GM12878 (cell line): ENCODE measurements around the gene SLC7A10. TPM values are rescaled to one million over a fixed set of nuclear protein-coding genes. Genes with fewer than 3 reads are reported as not detected.

Experiments used
- ATF3 ChIP-seq: IDR thresholded peaks from 2 replicates; pipeline ENCODE4 v1.6.1; 2011; ENCODE audit warnings: low read depth, mild to moderate bottlenecking, low read length, moderate library complexity, borderline replicate concordance; ENCODE audit errors: extremely low read depth
- BCL11A ChIP-seq: IDR thresholded peaks from 2 replicates; pipeline ENCODE4 v1.6.1; 2011; ENCODE audit warnings: low read depth, low read length
- CBX3 ChIP-seq: fragments of 200-600 bp; sonication (generic); IDR thresholded peaks from 2 replicates; pipeline ENCODE4 v1.6.1; 2016; ENCODE audit warnings: low read depth, borderline replicate concordance
- CREB1 ChIP-seq: IDR thresholded peaks from 2 replicates; pipeline ENCODE4 v1.6.1; 2012; ENCODE audit warnings: low read depth, mild to moderate bottlenecking, inconsistent platforms
- DPF2 ChIP-seq: fragments of 450-650 bp; IDR thresholded peaks from 2 replicates; pipeline ENCODE4 v1.6.1; 2017; ENCODE audit warnings: mild to moderate bottlenecking
- EP300 ChIP-seq, 2 experiments: fragments of 150-350 bp in 1 of 2; IDR thresholded peaks; 2 replicates each; pipeline ENCODE4 v1.6.1; 2011 to 2012; ENCODE audit warnings: low read depth in 2 of 2, low read length in 2 of 2, borderline replicate concordance in 1 of 2, improper control_type of control experiment in 1 of 2, inconsistent platforms in 1 of 2; ENCODE audit not compliant: control insufficient read depth in 1 of 2
- GABPA ChIP-seq: IDR thresholded peaks from 2 replicates; pipeline ENCODE4 v1.6.1; 2014; ENCODE audit warnings: antibody characterized with exemption, low read depth, mild to moderate bottlenecking, inconsistent platforms
- GATAD2B ChIP-seq: fragments of 450-650 bp; conservative IDR thresholded peaks from 2 replicates; pipeline ENCODE4 v1.6.1; 2017; ENCODE audit warnings: low read depth, mild to moderate bottlenecking, moderate library complexity
- IKZF1 ChIP-seq: fragments of 450-650 bp; conservative IDR thresholded peaks from 2 replicates; pipeline ENCODE4 v1.6.1; 2017; ENCODE audit warnings: antibody characterized with exemption, mild to moderate bottlenecking
- MEF2A ChIP-seq: IDR thresholded peaks from 2 replicates; pipeline ENCODE4 v1.6.1; 2011; ENCODE audit warnings: low read depth, mild to moderate bottlenecking, low read length, moderate library complexity; ENCODE audit not compliant: insufficient read depth
- MXI1 ChIP-seq: fragments of 150-350 bp; IDR thresholded peaks from 2 replicates; pipeline ENCODE4 v1.6.1; 2011; ENCODE audit warnings: low read depth, mild to moderate bottlenecking, inconsistent platforms, low read length, improper control_type of control experiment
- NBN ChIP-seq: fragments of 450-650 bp; IDR thresholded peaks from 2 replicates; pipeline ENCODE4 v1.6.1; 2016
- NKRF ChIP-seq: fragments of 450-650 bp; conservative IDR thresholded peaks from 2 replicates; pipeline ENCODE4 v1.6.1; 2017; ENCODE audit warnings: mild to moderate bottlenecking, moderate library complexity
- POLR2A ChIP-seq: IDR thresholded peaks from 2 replicates; pipeline ENCODE4 v1.6.1; 2011; ENCODE audit warnings: low read depth, mild to moderate bottlenecking, low read length
- POLR2AphosphoS5 ChIP-seq: IDR thresholded peaks from 2 replicates; pipeline ENCODE4 v1.6.1; 2011; ENCODE audit warnings: mild to moderate bottlenecking, low read length, inconsistent platforms
- RELB ChIP-seq: fragments of 450-650 bp; IDR thresholded peaks from 2 replicates; pipeline ENCODE4 v1.6.1; 2017; ENCODE audit warnings: low read depth, mild to moderate bottlenecking, moderate library complexity
- RFX5 ChIP-seq: IDR thresholded peaks from 2 replicates; pipeline ENCODE4 v1.6.1; 2011; ENCODE audit warnings: low read depth, low read length, improper control_type of control experiment
- SIX5 ChIP-seq: IDR thresholded peaks from 2 replicates; pipeline ENCODE4 v1.6.1; 2011; ENCODE audit warnings: mild to moderate bottlenecking, low read depth, low read length, moderate library complexity; ENCODE audit not compliant: severe bottlenecking
- SMAD5 ChIP-seq: IDR thresholded peaks from 2 replicates; pipeline ENCODE4 v1.6.1; 2016; ENCODE audit warnings: antibody characterized with exemption, low read depth
- SMARCA5 ChIP-seq: fragments of 450-650 bp; IDR thresholded peaks from 2 replicates; pipeline ENCODE4 v1.6.1; 2017; ENCODE audit warnings: mild to moderate bottlenecking
- SMC3 ChIP-seq: IDR thresholded peaks from 2 replicates; pipeline ENCODE4 v1.6.1; 2011; ENCODE audit warnings: low read length, improper control_type of control experiment, borderline replicate concordance
- SP1 ChIP-seq: IDR thresholded peaks from one replicate; pipeline ENCODE4 v1.6.1; 2011; ENCODE audit warnings: low read depth, low read length
- SREBF1 ChIP-seq: IDR thresholded peaks from 2 replicates; pipeline ENCODE4 v1.6.1; 2012; ENCODE audit warnings: mild to moderate bottlenecking, low read length
- STAT1 ChIP-seq: fragments of 450-650 bp; conservative IDR thresholded peaks from 2 replicates; pipeline ENCODE4 v1.6.1; 2014; ENCODE audit warnings: antibody characterized with exemption, mild to moderate bottlenecking
- TAF1 ChIP-seq: IDR thresholded peaks from 2 replicates; pipeline ENCODE4 v1.6.1; 2011; ENCODE audit warnings: mild to moderate bottlenecking, low read depth, low read length, borderline replicate concordance
- TARDBP ChIP-seq: IDR thresholded peaks from 2 replicates; pipeline ENCODE4 v1.6.1; 2016; ENCODE audit warnings: borderline replicate concordance
- USF1 ChIP-seq: IDR thresholded peaks from 2 replicates; pipeline ENCODE4 v1.6.1; 2011; ENCODE audit warnings: borderline replicate concordance, low read depth, mild to moderate bottlenecking, moderate library complexity, mixed read lengths, low read length; ENCODE audit not compliant: insufficient read depth; ENCODE audit errors: extremely low read length
- ZNF217 ChIP-seq: fragments of 450-650 bp; IDR thresholded peaks from 2 replicates; pipeline ENCODE4 v1.6.1; 2017; ENCODE audit warnings: antibody characterized with exemption, mild to moderate bottlenecking
- ZNF622 ChIP-seq: fragments of 450-650 bp; IDR thresholded peaks from 2 replicates; pipeline ENCODE4 v1.6.1; 2017; ENCODE audit warnings: mild to moderate bottlenecking, inconsistent platforms
- polyA plus RNA-seq, 11 experiments: library from polyadenylated mRNA; depleted of rRNA in 4 of 11; unstranded in 6 of 11; stranded (reverse) in 5 of 11; fragments of >200 nt; fragmentation: Nextera tagmentation in 4 of 11; fragmentation: Illumina TruSeq in 1 of 11; extraction: Ambion mirVana in 4 of 11; extraction: Trizol in 1 of 11; gene quantifications; 1 replicate in 1 of 11; 2 replicates in 10 of 11; pipeline versions ENCODE4 v1.2.1 to v1.2.3, GENCODE V29; 2011 to 2016; ENCODE audit warnings: inconsistent platforms in 2 of 11, missing spikeins in 2 of 11, low read depth in 1 of 11
- total RNA-seq, 4 experiments: library from RNA; depleted of rRNA in 3 of 4; stranded (reverse); fragments of >200 nt in 3 of 4; fragmentation: Illumina TruSeq in 1 of 4; extraction: Trizol in 1 of 4; gene quantifications; 2 replicates each; pipeline versions ENCODE4 v1.2.1 to v1.2.3, GENCODE V29; 2013 to 2021

The SLC7A10 gene
- total and polyA plus RNA-seq, 10 of the 15 experiments (the other 5 are each of a cell fraction or from before 2014, with no cell fraction given) = not detected

GRCh38 chr19:33235269-33235995 lies 9.8 kb upstream of the SLC7A10 start (continued):
- no peak for TF ChIP-seq NKRF
- TF ChIP-seq RFX5 = no peak
- TF ChIP-seq NBN = no peak
- TF ChIP-seq SREBF1 = no peak
- peak; percentile 56; the same call in 1 of the 2 replicates for TF ChIP-seq IKZF1
- no peak for TF ChIP-seq RELB
- TF ChIP-seq POLR2A = no peak
- TF ChIP-seq GATAD2B = 0 out of 2 replicates have a peak, but pooled peaks have one; percentile 47
- no peak for TF ChIP-seq STAT1
- TF ChIP-seq MEF2A = no peak
- no peak for TF ChIP-seq TAF1
- TF ChIP-seq USF1 = no peak
- no peak for TF ChIP-seq CBX3
- TF ChIP-seq TARDBP = no peak
- TF ChIP-seq SMAD5 = no peak
- TF ChIP-seq EP300 (IDR thresholded peaks at IDR 0.05; ENCODE audit: borderline replicate concordance in 1 of 2, control insufficient read depth in 1 of 2, low read depth in 2 of 2, low read length in 2 of 2) = peak in 1 of 2 experiments; percentile 63; a peak in 1 of 4 replicates
- peak; percentile 88 for TF ChIP-seq SMC3
- TF ChIP-seq MXI1 = peak; percentile 54; the same call in 1 of the 2 replicates
- TF ChIP-seq SMARCA5 = peak; percentile 80
- TF ChIP-seq GABPA = no peak
- TF ChIP-seq ZNF622 = no peak
- peak; percentile 85 for TF ChIP-seq DPF2
- TF ChIP-seq ATF3 = no peak
- peak; percentile 69; the same call in 1 of the 2 replicates for TF ChIP-seq ZNF217
- no peak for TF ChIP-seq CREB1
- no peak for TF ChIP-seq POLR2AphosphoS5
- peak; percentile 18 for TF ChIP-seq SP1
- peak; percentile 53; the same call in 1 of the 2 replicates for TF ChIP-seq BCL11A
- TF ChIP-seq SIX5 = no peak
